Chondrocyte (in vitro differentiated cells): ENCODE results near the gene SLC35F2. TPM values are rescaled to one million over a fixed set of nuclear protein-coding genes. Genes with fewer than 3 reads are reported as not detected.

Source experiments
- DNase-seq: peaks from one replicate; pipeline ENCODE4 v3.0.0; 2021; ENCODE audit warnings: mixed read lengths, low spot score
- H3K27ac Mint-ChIP-seq: one replicate; pipeline ENCODE4 v1.8.0; 2021; ENCODE audit warnings: mild to moderate bottlenecking, moderate library complexity, mixed read lengths; ENCODE audit not compliant: unreplicated experiment
- H3K27me3 Mint-ChIP-seq: 2 replicates; pipeline ENCODE4 v1.8.0; 2021; ENCODE audit warnings: low read depth, mixed read lengths
- H3K36me3 Mint-ChIP-seq: 2 replicates; pipeline ENCODE4 v1.8.0; 2021; ENCODE audit warnings: low read depth, mixed read lengths
- H3K4me1 Mint-ChIP-seq: 2 replicates; pipeline ENCODE4 v1.8.0; 2021; ENCODE audit warnings: low read depth, mild to moderate bottlenecking, mixed read lengths
- H3K4me3 Mint-ChIP-seq: one replicate; pipeline ENCODE4 v1.8.0; 2021; ENCODE audit warnings: mild to moderate bottlenecking, moderate library complexity, mixed read lengths; ENCODE audit not compliant: unreplicated experiment
- H3K9me3 Mint-ChIP-seq: 2 replicates; pipeline ENCODE4 v1.8.0; 2021; ENCODE audit warnings: low read depth, mixed read lengths
- CTCF ChIP-seq: fragments of 200-600 bp; sonication (generic); IDR thresholded peaks from 2 replicates; pipeline ENCODE4 v1.5.0; 2021; ENCODE audit warnings: antibody characterized with exemption, mild to moderate bottlenecking, moderate library complexity
- total RNA-seq: library from RNA; stranded (reverse); gene quantifications from 3 replicates; pipeline ENCODE4 v1.2.1, GENCODE V29; 2021

The SLC35F2 gene
- total RNA-seq, 1 donor from 2014 or later = 5.6 TPM

- TF ChIP-seq CTCF = no peak
- Mint-ChIP-seq H3K4me1 (peaks cover 20% of the 10 kb centered on the region), H3K27me3 (no peaks in the 10 kb centered on the region), H3K4me3 (peak overlapping the region; percentile 92), H3K9me3 (no peaks in the 10 kb centered on the region), H3K27ac (peak overlapping the region; percentile 34), H3K36me3 (no peaks in the 10 kb centered on the region)
- DNase-seq = no peak
These were observed 904 bp downstream of the SLC35F2 start for GRCh38 chr11:107857550-107858216.

- Mint-ChIP-seq H3K4me3 (no peak overlapping the region), H3K4me1 (peaks cover 20% of the 10 kb centered on the region), H3K27me3 (no peaks in the 10 kb centered on the region), H3K36me3 (no peaks in the 10 kb centered on the region), H3K27ac (no peak overlapping the region), H3K9me3 (no peaks in the 10 kb centered on the region)
- DNase-seq = no peak
- no peak for TF ChIP-seq CTCF
These were observed 1.5 kb downstream of the SLC35F2 start for GRCh38 chr11:107856981-107857517.

- no peaks in the 10 kb centered on the region for H3K9me3 Mint-ChIP-seq
- TF ChIP-seq CTCF = no peak
- H3K27ac Mint-ChIP-seq = no peak overlapping the region
- DNase-seq = no peak
- H3K36me3 Mint-ChIP-seq = no peaks in the 10 kb centered on the region
- no peaks in the 10 kb centered on the region for H3K27me3 Mint-ChIP-seq
- no peak overlapping the region for H3K4me3 Mint-ChIP-seq
- H3K4me1 Mint-ChIP-seq = peaks cover 20% of the 10 kb centered on the region
These were observed 2.2 kb downstream of the SLC35F2 start for GRCh38 chr11:107856180-107856980.

- Mint-ChIP-seq H3K9me3 (no peaks in the 10 kb centered on the region), H3K4me1 (peaks cover 6% of the 10 kb centered on the region), H3K27ac (no peak overlapping the region), H3K4me3 (no peak overlapping the region), H3K36me3 (no peaks in the 10 kb centered on the region), H3K27me3 (no peaks in the 10 kb centered on the region)
- DNase-seq = no peak
- TF ChIP-seq CTCF = no peak
These were observed 5.5 kb downstream of the SLC35F2 start for GRCh38 chr11:107853070-107853469.

GRCh38 chr11:107851704-107852310 lies 6.8 kb downstream of the SLC35F2 start:
- TF ChIP-seq CTCF = no peak
- Mint-ChIP-seq H3K9me3 (no peaks in the 10 kb centered on the region), H3K27me3 (no peaks in the 10 kb centered on the region), H3K4me3 (no peak overlapping the region), H3K36me3 (no peaks in the 10 kb centered on the region), H3K27ac (no peak overlapping the region), H3K4me1 (no peaks in the 10 kb centered on the region)
- no peak for DNase-seq
